ENCODE data around the gene AKR1B1. TPM values are rescaled to one million over a fixed set of nuclear protein-coding genes. Genes with fewer than 3 reads are reported as not detected.

The AKR1B1 gene
- total and polyA plus RNA-seq, 2 of the 13 experiments (the other 11 are each of a cell fraction or from before 2014, with no cell fraction given): 89.9 to 133 TPM

GRCh38 chr7:134480730-134481129 lies 21.8 kb upstream of the AKR1B1 start (continued):
- 0 out of 2 replicates have a peak, but pooled peaks have one; percentile 21 for TF ChIP-seq ZGPAT (CRISPR knock-in tag; IDR thresholded peaks at IDR 0.05)
- TF ChIP-seq FOSL1 (CRISPR knock-in tag; IDR thresholded peaks at IDR 0.05; ENCODE audit: borderline replicate concordance): 0 out of 2 replicates have a peak, but pooled peaks have one; percentile 39
- no peak for TF ChIP-seq SOX13 (IDR thresholded peaks at IDR 0.05)
- 0 out of 4 replicates have a peak, but pooled peaks of 1 of the 2 experiments have one; percentile 40 for TF ChIP-seq SOX13 (CRISPR knock-in tag; conservative IDR thresholded peaks at IDR 0.05 in 1 of 2, IDR thresholded peaks at IDR 0.05 in 1 of 2)
- no peak for TF ChIP-seq ZNF501 (CRISPR knock-in tag; IDR thresholded peaks at IDR 0.05)
- TF ChIP-seq THRA (CRISPR knock-in tag; IDR thresholded peaks at IDR 0.05; ENCODE audit: borderline replicate concordance): peak; percentile 24; the same call in 1 of the 2 replicates
- peak; percentile 72 for TF ChIP-seq ARID5B (CRISPR knock-in tag; IDR thresholded peaks at IDR 0.05)
- TF ChIP-seq SOX6 (IDR thresholded peaks at IDR 0.05): no peak
- TF ChIP-seq SOX6 (CRISPR knock-in tag; IDR thresholded peaks at IDR 0.05): 0 out of 2 replicates have a peak, but pooled peaks have one; percentile 13
- TF ChIP-seq SAP130 (CRISPR knock-in tag; IDR thresholded peaks at IDR 0.05; ENCODE audit: low read depth): peak; percentile 25; the same call in 1 of the 2 replicates
- 0 out of 2 replicates have a peak, but pooled peaks have one; percentile 24 for TF ChIP-seq PPARG (CRISPR knock-in tag; conservative IDR thresholded peaks at IDR 0.05)
- peak; percentile 37; the same call in 1 of the 2 replicates for TF ChIP-seq PAXIP1 (CRISPR knock-in tag; conservative IDR thresholded peaks at IDR 0.05)
- no peak for TF ChIP-seq ZNF577 (CRISPR knock-in tag; IDR thresholded peaks at IDR 0.05; ENCODE audit: borderline replicate concordance, low read depth)

All from HepG2 (cell line).